K562 (cell line): ENCODE data around the gene CTNNBL1. TPM values are rescaled to one million over a fixed set of nuclear protein-coding genes. Genes with fewer than 3 reads are reported as not detected.

Experiments
- ATAC-seq: fragments of 200-7000 bp; cut with Tn5 transposase; 3 replicates; pipeline ENCODE4 v1.9.1; 2020; ENCODE audit warnings: moderate library complexity
- BruUV-seq: library from RNA; stranded (reverse); fragments of 400-500 nt; replicated peaks from 2 replicates; lab custom pipeline; 2021; lab: Mats Ljungman, UMichigan
- CTCF ChIA-PET: fragments of 300-600 bp; formaldehyde crosslinking; extraction: SDS; loops from one replicate; lab custom pipeline; 2021; ENCODE audit warnings: low intra/inter-chr PET ratio; lab: Yijun Ruan, JAX
- POLR2A ChIA-PET: fragments of 300-600, 350-650 bp; sonication (Branson Sonifier 250); formaldehyde crosslinking; extraction: SDS; loops from one replicate; lab custom pipeline; 2021; ENCODE audit warnings: antibody characterized with exemption, inconsistent platforms; lab: Yijun Ruan, JAX
- DNase-seq, 4 experiments: peaks; one replicate each; pipeline versions ENCODE4 v3.0.0 to v3.0.0-alpha.2; 2011 to 2018; ENCODE audit warnings: low spot score in 3 of 4, mixed read lengths in 3 of 4; ENCODE audit errors: extremely low read depth in 1 of 4
- FAIRE-seq: peaks from 2 replicates; lab custom pipeline; 2011; peaks lifted over from hg19 to GRCh38; lab: Jason Lieb, UNC
- H2AFZ ChIP-seq: 2 replicates; pipeline ENCODE4 v1.6.0; 2011; ENCODE audit warnings: low read depth, low read length, control low read depth, inconsistent platforms
- H3K27ac ChIP-seq: fragments of 200-600 bp; 3 replicates; pipeline ENCODE4 v1.8.0; 2011; ENCODE audit warnings: low read depth, mild to moderate bottlenecking, control low read depth, inconsistent platforms, low read length, moderate library complexity, mixed read lengths; ENCODE audit errors: extremely low read depth
- H3K27me3 ChIP-seq, 2 experiments: fragments of 300-600 bp in 1 of 2; 2 replicates in 1 of 2; 3 replicates in 1 of 2; pipeline versions ENCODE4 v1.6.0 to v1.8.0; 2011; ENCODE audit warnings: inconsistent platforms in 2 of 2, low read length in 2 of 2, mild to moderate bottlenecking in 1 of 2, mixed read lengths in 1 of 2, moderate library complexity in 1 of 2; ENCODE audit not compliant: control insufficient read depth in 2 of 2, insufficient read depth in 2 of 2
- H3K36me3 ChIP-seq: fragments of 300-600 bp; 3 replicates; pipeline ENCODE4 v1.8.0; 2011; ENCODE audit warnings: mild to moderate bottlenecking, low read length, inconsistent platforms; ENCODE audit not compliant: control insufficient read depth, insufficient read depth
- H3K4me1 ChIP-seq, 2 experiments: fragments of 200-600 bp in 1 of 2; replicated peaks in 1 of 2; 2 replicates in 1 of 2; 3 replicates in 1 of 2; pipeline versions ENCODE4 v1.5.1 to v1.8.0; 2011; ENCODE audit warnings: inconsistent platforms in 2 of 2, low read length in 2 of 2, mild to moderate bottlenecking in 1 of 2, mixed read lengths in 1 of 2, moderate library complexity in 1 of 2; ENCODE audit not compliant: control insufficient read depth in 2 of 2, insufficient read depth in 2 of 2
- H3K4me2 ChIP-seq: 2 replicates; pipeline ENCODE4 v1.6.1; 2011; ENCODE audit warnings: low read length, control low read depth, inconsistent platforms, mixed read lengths; ENCODE audit not compliant: insufficient read depth
- H3K4me3 ChIP-seq: fragments of 200-600 bp; sonication (generic), shearing (Covaris generic); 2 replicates; pipeline ENCODE4 v1.5.1; 2016; ENCODE audit warnings: control low read depth, inconsistent platforms
- H3K79me2 ChIP-seq: fragments of 200-600 bp; 3 replicates; pipeline ENCODE4 v1.8.0; 2011; ENCODE audit warnings: low read length, inconsistent platforms; ENCODE audit not compliant: control insufficient read depth, insufficient read depth
- H3K9ac ChIP-seq, 2 experiments: 2 replicates each; pipeline versions ENCODE4 v1.6.0 to v1.6.1; 2011; ENCODE audit warnings: low read depth in 2 of 2, low read length in 2 of 2, control low read depth in 1 of 2, inconsistent platforms in 1 of 2, mild to moderate bottlenecking in 1 of 2, mixed read lengths in 1 of 2; ENCODE audit not compliant: insufficient read depth in 1 of 2
- H3K9me1 ChIP-seq: one replicate; pipeline ENCODE4 v1.6.0; 2011; ENCODE audit warnings: inconsistent platforms, mild to moderate bottlenecking, low read length, moderate library complexity; ENCODE audit not compliant: control insufficient read depth, insufficient read depth
- H3K9me3 ChIP-seq: replicated peaks from 2 replicates; pipeline ENCODE4 v1.5.1; 2011; ENCODE audit warnings: low read depth, low read length, inconsistent platforms; ENCODE audit not compliant: control insufficient read depth, insufficient read depth
- H4K20me1 ChIP-seq: replicated peaks from 2 replicates; pipeline ENCODE4 v1.6.1; 2011; ENCODE audit warnings: low read length, inconsistent platforms, mixed read lengths; ENCODE audit not compliant: control insufficient read depth, insufficient read depth
- NFATC3 ChIP-seq: fragments of 450-650 bp; IDR thresholded peaks from 2 replicates; pipeline ENCODE4 v1.6.1; 2017; ENCODE audit warnings: mild to moderate bottlenecking
- RBM17 ChIP-seq: fragments of 200-400 bp; formaldehyde crosslinking; IDR thresholded peaks from 2 replicates; pipeline ENCODE4 v1.6.1; 2017; ENCODE audit warnings: low read depth, mild to moderate bottlenecking, low read length, borderline replicate concordance
- ZNF347 ChIP-seq: fragments of 450-650 bp; formaldehyde crosslinking; IDR thresholded peaks from 2 replicates; pipeline ENCODE4 v1.4.0; 2020; ENCODE audit warnings: low read depth, mild to moderate bottlenecking, moderate library complexity
- WGBS: fragments of 100-300 bp; shearing (Covaris generic); methylation state at CpG from one replicate; pipeline ENCODE4 v1.1.6; 2016; ENCODE audit warnings: low coverage, mixed read lengths; ENCODE audit not compliant: insufficient coverage; ENCODE audit errors: missing lambda C conversion rate; 5-methylcytosine and 5-hydroxymethylcytosine counted together
- in situ Hi-C: fragments of 300-500 bp; cut with MboI; formaldehyde crosslinking; loops from 4 replicates; pipeline ENCODE4 v1.15.0; 2018; ENCODE audit warnings: inconsistent platforms, mixed read lengths
- intact Hi-C: fragments of 100-400 bp; cut with micrococcal nuclease; formaldehyde crosslinking; loops from 2 replicates; pipeline ENCODE4 v1.14.2; 2022
- polyA plus RNA-seq, 8 experiments: library from polyadenylated mRNA; depleted of rRNA in 4 of 8; stranded (reverse) in 5 of 8; unstranded in 3 of 8; fragments of >200 nt; fragmentation: Nextera tagmentation in 2 of 8; fragmentation: Illumina TruSeq in 1 of 8; extraction: Ambion mirVana in 2 of 8; extraction: Trizol in 1 of 8; gene quantifications; 2 replicates each; pipeline versions ENCODE4 v1.2.1 to v1.2.3, GENCODE V29; 2011 to 2014; ENCODE audit warnings: inconsistent platforms in 1 of 8, missing spikeins in 1 of 8
- total RNA-seq, 7 experiments: library from RNA; depleted of rRNA in 6 of 7; stranded (reverse); fragments of >200 nt in 6 of 7; fragmentation: Illumina TruSeq in 2 of 7; extraction: Trizol in 2 of 7; gene quantifications; 2 replicates each; pipeline versions ENCODE4 v1.2.1 to v1.2.3, GENCODE V29; 2011 to 2021; ENCODE audit warnings: low replicate concordance in 1 of 7
- TF ChIP-seq, protein P1 (sequence below): sonication (generic); formaldehyde crosslinking; IDR thresholded peaks from 2 replicates; pipeline ENCODE4 v1.8.0; 2023; ENCODE audit warnings: missing genetic modification reagents, mild to moderate bottlenecking, borderline replicate concordance
- TF ChIP-seq, protein P2 (sequence below): fragments of 450-650 bp; IDR thresholded peaks from 2 replicates; pipeline ENCODE4 v1.6.1; 2014; ENCODE audit warnings: low read depth, mild to moderate bottlenecking, moderate library complexity, borderline replicate concordance
- TF ChIP-seq, protein P3 (sequence below): fragments of 450-650 bp; IDR thresholded peaks from 2 replicates; pipeline ENCODE4 v1.6.1; 2016

Gene CTNNBL1
- total and polyA plus RNA-seq, 9 of the 15 experiments (the other 6 are each of a cell fraction or from before 2014, with no cell fraction given) = 32.4 to 85.6 (median 43.6) TPM

DNA sequence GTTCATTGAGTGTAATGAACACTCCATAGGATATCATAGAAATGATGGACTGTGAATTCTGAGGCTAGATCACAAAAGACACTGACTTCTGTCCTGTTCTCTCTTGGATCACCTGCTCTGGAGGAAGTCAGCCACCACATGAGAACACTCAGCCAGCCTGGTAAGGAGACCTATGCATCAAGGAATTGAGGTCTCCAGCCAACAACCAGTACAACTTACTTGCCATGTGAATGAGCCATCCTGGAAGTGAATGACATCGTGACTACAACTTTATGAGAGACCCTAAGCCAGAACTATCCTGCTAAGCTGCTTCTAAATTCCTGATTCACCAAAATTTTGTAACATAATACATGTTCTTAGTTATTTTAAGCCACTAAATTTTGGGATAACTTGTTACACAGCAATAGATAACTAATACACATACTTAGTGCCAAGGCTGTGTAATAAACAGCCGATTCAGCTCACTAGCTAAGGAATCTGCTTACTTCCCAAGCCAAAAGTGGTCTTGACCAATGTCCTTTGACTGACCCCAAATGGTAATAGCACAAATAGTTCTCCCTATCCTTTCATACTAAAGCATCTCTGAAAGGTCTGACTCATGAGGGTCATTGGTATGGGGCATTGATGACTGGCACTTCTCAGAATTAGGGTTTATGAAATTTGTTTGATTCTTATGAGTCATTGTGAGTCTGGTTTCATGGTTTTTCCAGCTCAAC, 6.9 kb upstream of the CTNNBL1 start:
- no peak for ATAC-seq
- ChIA-PET POLR2A (no interaction called here), CTCF (no interaction called here)
- WGBS = 0% methylated on average over 2 of the region's 2 CpGs
- Histone ChIP-seq H2AFZ (no peak overlapping the region), H3K4me3 (no peak overlapping the region), H3K9me1 (no peaks in the 10 kb centered on the region), H3K4me1 (no peaks in the 10 kb centered on the region), H3K9me3 (no peaks in the 10 kb centered on the region), H3K79me2 (no peaks in the 10 kb centered on the region), H3K4me2 (no peak overlapping the region), H3K36me3 (no peaks in the 10 kb centered on the region), H3K27me3 (peaks cover 5 to 20% of the 10 kb centered on the region in 2 experiments; a peak in 4 of 5 replicates), H4K20me1 (no peaks in the 10 kb centered on the region), H3K9ac (no peak overlapping the region), H3K27ac (no peak overlapping the region)
- intact Hi-C loops (no loop called here), in situ Hi-C loops (no loop called here)
- DNase-seq = no peak
- BruUV-seq = no TSS peak
- no peak for FAIRE-seq
- TF ChIP-seq ZNF347 (CRISPR knock-in tag) (no peak), RBM17 (no peak)

DNA sequence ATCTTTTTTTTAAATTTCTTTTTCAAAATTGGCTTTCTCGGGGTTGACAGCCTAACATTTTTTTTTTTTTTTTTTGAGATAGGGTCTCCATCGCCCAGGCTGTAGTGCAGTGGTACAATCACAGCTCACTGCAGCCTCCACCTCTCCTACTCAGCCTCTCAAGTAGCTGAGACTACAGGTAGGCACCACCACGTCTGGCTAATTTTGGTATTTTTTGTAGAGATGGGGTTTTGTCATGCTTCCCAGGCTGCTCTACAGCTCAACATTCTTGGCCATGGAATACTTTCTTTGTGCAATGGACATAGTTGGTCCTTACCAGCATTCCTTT, 6.4 kb upstream of the CTNNBL1 start:
- ATAC-seq (no peak), DNase-seq (no peak), FAIRE-seq (no peak)
- Histone ChIP-seq H3K9me3 (no peaks in the 10 kb centered on the region), H3K4me1 (no peaks in the 10 kb centered on the region), H4K20me1 (no peaks in the 10 kb centered on the region), H3K27me3 (peaks cover 3 to 19% of the 10 kb centered on the region in 2 experiments; a peak in 4 of 5 replicates), H3K79me2 (no peaks in the 10 kb centered on the region), H3K9me1 (no peaks in the 10 kb centered on the region), H3K4me3 (no peak overlapping the region), H3K9ac (no peak overlapping the region), H3K27ac (no peak overlapping the region), H3K36me3 (no peaks in the 10 kb centered on the region), H2AFZ (no peak overlapping the region), H3K4me2 (no peak overlapping the region)
- POLR2A ChIA-PET = no interaction called here
- WGBS = 0% methylated on average over 3 of the region's 3 CpGs
- no TSS peak for BruUV-seq
- in situ Hi-C loops = no loop called here
- CTCF ChIA-PET = interaction anchor here (0.7 kb wide), 1 partner anchor 127 kb away, joined by 3 read pairs; no protein-coding TSS in a partner anchor
- intact Hi-C loops = no loop called here
- TF ChIP-seq NFATC3 = no peak
- TF ChIP-seq, protein P1, sequence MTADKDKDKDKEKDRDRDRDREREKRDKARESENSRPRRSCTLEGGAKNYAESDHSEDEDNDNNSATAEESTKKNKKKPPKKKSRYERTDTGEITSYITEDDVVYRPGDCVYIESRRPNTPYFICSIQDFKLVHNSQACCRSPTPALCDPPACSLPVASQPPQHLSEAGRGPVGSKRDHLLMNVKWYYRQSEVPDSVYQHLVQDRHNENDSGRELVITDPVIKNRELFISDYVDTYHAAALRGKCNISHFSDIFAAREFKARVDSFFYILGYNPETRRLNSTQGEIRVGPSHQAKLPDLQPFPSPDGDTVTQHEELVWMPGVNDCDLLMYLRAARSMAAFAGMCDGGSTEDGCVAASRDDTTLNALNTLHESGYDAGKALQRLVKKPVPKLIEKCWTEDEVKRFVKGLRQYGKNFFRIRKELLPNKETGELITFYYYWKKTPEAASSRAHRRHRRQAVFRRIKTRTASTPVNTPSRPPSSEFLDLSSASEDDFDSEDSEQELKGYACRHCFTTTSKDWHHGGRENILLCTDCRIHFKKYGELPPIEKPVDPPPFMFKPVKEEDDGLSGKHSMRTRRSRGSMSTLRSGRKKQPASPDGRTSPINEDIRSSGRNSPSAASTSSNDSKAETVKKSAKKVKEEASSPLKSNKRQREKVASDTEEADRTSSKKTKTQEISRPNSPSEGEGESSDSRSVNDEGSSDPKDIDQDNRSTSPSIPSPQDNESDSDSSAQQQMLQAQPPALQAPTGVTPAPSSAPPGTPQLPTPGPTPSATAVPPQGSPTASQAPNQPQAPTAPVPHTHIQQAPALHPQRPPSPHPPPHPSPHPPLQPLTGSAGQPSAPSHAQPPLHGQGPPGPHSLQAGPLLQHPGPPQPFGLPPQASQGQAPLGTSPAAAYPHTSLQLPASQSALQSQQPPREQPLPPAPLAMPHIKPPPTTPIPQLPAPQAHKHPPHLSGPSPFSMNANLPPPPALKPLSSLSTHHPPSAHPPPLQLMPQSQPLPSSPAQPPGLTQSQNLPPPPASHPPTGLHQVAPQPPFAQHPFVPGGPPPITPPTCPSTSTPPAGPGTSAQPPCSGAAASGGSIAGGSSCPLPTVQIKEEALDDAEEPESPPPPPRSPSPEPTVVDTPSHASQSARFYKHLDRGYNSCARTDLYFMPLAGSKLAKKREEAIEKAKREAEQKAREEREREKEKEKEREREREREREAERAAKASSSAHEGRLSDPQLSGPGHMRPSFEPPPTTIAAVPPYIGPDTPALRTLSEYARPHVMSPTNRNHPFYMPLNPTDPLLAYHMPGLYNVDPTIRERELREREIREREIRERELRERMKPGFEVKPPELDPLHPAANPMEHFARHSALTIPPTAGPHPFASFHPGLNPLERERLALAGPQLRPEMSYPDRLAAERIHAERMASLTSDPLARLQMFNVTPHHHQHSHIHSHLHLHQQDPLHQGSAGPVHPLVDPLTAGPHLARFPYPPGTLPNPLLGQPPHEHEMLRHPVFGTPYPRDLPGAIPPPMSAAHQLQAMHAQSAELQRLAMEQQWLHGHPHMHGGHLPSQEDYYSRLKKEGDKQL (CRISPR knock-in tag) = no peak
- TF ChIP-seq, protein P2, sequence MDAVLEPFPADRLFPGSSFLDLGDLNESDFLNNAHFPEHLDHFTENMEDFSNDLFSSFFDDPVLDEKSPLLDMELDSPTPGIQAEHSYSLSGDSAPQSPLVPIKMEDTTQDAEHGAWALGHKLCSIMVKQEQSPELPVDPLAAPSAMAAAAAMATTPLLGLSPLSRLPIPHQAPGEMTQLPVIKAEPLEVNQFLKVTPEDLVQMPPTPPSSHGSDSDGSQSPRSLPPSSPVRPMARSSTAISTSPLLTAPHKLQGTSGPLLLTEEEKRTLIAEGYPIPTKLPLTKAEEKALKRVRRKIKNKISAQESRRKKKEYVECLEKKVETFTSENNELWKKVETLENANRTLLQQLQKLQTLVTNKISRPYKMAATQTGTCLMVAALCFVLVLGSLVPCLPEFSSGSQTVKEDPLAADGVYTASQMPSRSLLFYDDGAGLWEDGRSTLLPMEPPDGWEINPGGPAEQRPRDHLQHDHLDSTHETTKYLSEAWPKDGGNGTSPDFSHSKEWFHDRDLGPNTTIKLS = no peak
- TF ChIP-seq, protein P3, sequence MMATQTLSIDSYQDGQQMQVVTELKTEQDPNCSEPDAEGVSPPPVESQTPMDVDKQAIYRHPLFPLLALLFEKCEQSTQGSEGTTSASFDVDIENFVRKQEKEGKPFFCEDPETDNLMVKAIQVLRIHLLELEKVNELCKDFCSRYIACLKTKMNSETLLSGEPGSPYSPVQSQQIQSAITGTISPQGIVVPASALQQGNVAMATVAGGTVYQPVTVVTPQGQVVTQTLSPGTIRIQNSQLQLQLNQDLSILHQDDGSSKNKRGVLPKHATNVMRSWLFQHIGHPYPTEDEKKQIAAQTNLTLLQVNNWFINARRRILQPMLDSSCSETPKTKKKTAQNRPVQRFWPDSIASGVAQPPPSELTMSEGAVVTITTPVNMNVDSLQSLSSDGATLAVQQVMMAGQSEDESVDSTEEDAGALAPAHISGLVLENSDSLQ = no peak
